Mesenchymal stem cell (in vitro differentiated cells and primary cell): ENCODE data around the gene RBP7.
A peak's percentile ranks its signal among the peaks of the same experiment; 100 is the strongest.

Experiments used
- DNase-seq: peaks from one replicate; pipeline ENCODE4 v3.0.0-alpha.2; 2013
- H2AFZ ChIP-seq: one replicate; pipeline ENCODE4 v1.6.1; 2013; ENCODE audit warnings: low read depth, mild to moderate bottlenecking, control low read depth, inconsistent platforms, low read length, moderate library complexity
- H2AK5ac ChIP-seq: 2 replicates; pipeline ENCODE4 v1.6.1; 2013; ENCODE audit warnings: low read length, moderate library complexity, mild to moderate bottlenecking, inconsistent platforms; ENCODE audit not compliant: severe bottlenecking
- H2BK120ac ChIP-seq: one replicate; pipeline ENCODE4 v1.6.1; 2013; ENCODE audit warnings: low read depth, mild to moderate bottlenecking, inconsistent platforms, low read length, moderate library complexity
- H2BK12ac ChIP-seq, 2 experiments: one replicate each; pipeline ENCODE4 v1.6.1; 2013; ENCODE audit warnings: inconsistent platforms in 2 of 2, low read length in 2 of 2, mild to moderate bottlenecking in 2 of 2, moderate library complexity in 2 of 2, control low read depth in 1 of 2
- H2BK15ac ChIP-seq: one replicate; pipeline ENCODE4 v1.6.1; 2013; ENCODE audit warnings: mild to moderate bottlenecking, low read depth, inconsistent platforms; ENCODE audit not compliant: poor library complexity, severe bottlenecking
- H2BK5ac ChIP-seq: 2 replicates; pipeline ENCODE4 v1.6.1; 2013; ENCODE audit warnings: low read depth, mild to moderate bottlenecking, low read length, control low read depth, inconsistent platforms; ENCODE audit not compliant: poor library complexity, severe bottlenecking
- H3K14ac ChIP-seq, 2 experiments: one replicate each; pipeline ENCODE4 v1.6.1; 2013; ENCODE audit warnings: inconsistent platforms in 2 of 2, low read length in 2 of 2, control low read depth in 1 of 2, mild to moderate bottlenecking in 1 of 2, moderate library complexity in 1 of 2
- H3K18ac ChIP-seq, 2 experiments: one replicate each; pipeline ENCODE4 v1.6.1; 2013; ENCODE audit warnings: inconsistent platforms in 2 of 2, low read length in 2 of 2, control low read depth in 1 of 2, low read depth in 1 of 2, mild to moderate bottlenecking in 1 of 2
- H3K23ac ChIP-seq, 2 experiments: one replicate each; pipeline ENCODE4 v1.6.1; 2013; ENCODE audit warnings: inconsistent platforms in 2 of 2, low read length in 2 of 2, mild to moderate bottlenecking in 2 of 2, moderate library complexity in 2 of 2, control low read depth in 1 of 2
- H3K27ac ChIP-seq: 2 replicates; pipeline ENCODE4 v1.5.1; 2013; ENCODE audit warnings: mild to moderate bottlenecking, moderate library complexity, low read length, control low read depth, inconsistent platforms; ENCODE audit not compliant: poor library complexity, severe bottlenecking
- H3K27me3 ChIP-seq, 2 experiments: 2 replicates each; pipeline versions ENCODE4 v1.6.1 to v1.7.0; 2013; ENCODE audit warnings: low read length in 2 of 2, mild to moderate bottlenecking in 2 of 2, moderate library complexity in 2 of 2, control low read depth in 1 of 2, inconsistent platforms in 1 of 2; ENCODE audit not compliant: control insufficient read depth in 1 of 2, insufficient read depth in 1 of 2
- H3K36me3 ChIP-seq, 2 experiments: 2 replicates each; pipeline versions ENCODE4 v1.6.1 to v1.7.0; 2013; ENCODE audit warnings: low read length in 2 of 2, control low read depth in 1 of 2, inconsistent platforms in 1 of 2, low read depth in 1 of 2, mild to moderate bottlenecking in 1 of 2; ENCODE audit not compliant: insufficient read depth in 2 of 2, control insufficient read depth in 1 of 2
- H3K4ac ChIP-seq, 2 experiments: one replicate each; pipeline ENCODE4 v1.6.1; 2013; ENCODE audit warnings: inconsistent platforms in 2 of 2, low read length in 2 of 2, mild to moderate bottlenecking in 2 of 2, moderate library complexity in 2 of 2, control low read depth in 1 of 2, low read depth in 1 of 2
- H3K4me1 ChIP-seq: 2 replicates; pipeline ENCODE4 v1.6.1; 2013; ENCODE audit warnings: low read depth, low read length, control low read depth; ENCODE audit not compliant: control insufficient read depth, insufficient read depth
- H3K4me2 ChIP-seq: 2 replicates; pipeline ENCODE4 v1.6.1; 2013; ENCODE audit warnings: low read length, mild to moderate bottlenecking, inconsistent platforms; ENCODE audit not compliant: poor library complexity, severe bottlenecking
- H3K4me3 ChIP-seq, 2 experiments: 2 replicates each; pipeline versions ENCODE4 v1.5.1 to v1.7.0; 2013; ENCODE audit warnings: low read length in 2 of 2, mild to moderate bottlenecking in 2 of 2, control low read depth in 1 of 2, low read depth in 1 of 2; ENCODE audit not compliant: insufficient read depth in 1 of 2
- H3K79me1 ChIP-seq: replicated peaks from 2 replicates; pipeline ENCODE4 v1.6.1; 2013; ENCODE audit warnings: mild to moderate bottlenecking, control low read depth, low read length, inconsistent platforms; ENCODE audit not compliant: poor library complexity, severe bottlenecking
- H3K9ac ChIP-seq: 2 replicates; pipeline ENCODE4 v1.7.0; 2013; ENCODE audit warnings: mild to moderate bottlenecking, low read length, moderate library complexity
- H3K9me3 ChIP-seq: 2 replicates; pipeline ENCODE4 v1.7.0; 2013; ENCODE audit warnings: mild to moderate bottlenecking, low read length; ENCODE audit not compliant: control insufficient read depth
- H4K8ac ChIP-seq: one replicate; pipeline ENCODE4 v1.6.1; 2013; ENCODE audit warnings: inconsistent platforms, mild to moderate bottlenecking, low read length, moderate library complexity
- H4K91ac ChIP-seq: one replicate; pipeline ENCODE4 v1.6.1; 2013; ENCODE audit warnings: mild to moderate bottlenecking, low read length, inconsistent platforms
- WGBS: methylation state at CpG from one replicate; pipeline ENCODE4 v1.1.7; 2013; ENCODE audit warnings: mixed read lengths; 5-methylcytosine and 5-hydroxymethylcytosine counted together

The RBP7 gene

DNA sequence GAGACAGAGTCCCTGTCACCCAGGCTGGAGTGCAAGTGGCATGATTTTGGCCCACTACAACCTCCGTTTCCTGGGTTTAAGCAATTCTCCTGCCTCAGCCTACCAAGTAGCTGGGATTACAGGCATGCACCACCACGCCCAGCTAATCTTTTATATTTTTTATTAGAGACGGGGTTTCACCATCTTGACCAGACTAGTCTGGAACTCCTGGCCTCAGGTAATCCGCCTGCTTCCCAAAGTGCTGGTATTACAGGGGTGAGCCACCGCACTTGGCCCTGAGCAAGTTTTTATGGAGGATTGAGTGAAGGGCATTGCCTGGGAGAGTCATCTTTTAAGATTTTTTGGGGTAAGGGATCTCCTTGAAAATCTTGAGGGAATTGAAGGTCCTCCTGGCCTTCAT is 64.2 kb downstream of the RBP7 start:
- 95% methylated on average over 5 of the region's 5 CpGs for WGBS

DNA sequence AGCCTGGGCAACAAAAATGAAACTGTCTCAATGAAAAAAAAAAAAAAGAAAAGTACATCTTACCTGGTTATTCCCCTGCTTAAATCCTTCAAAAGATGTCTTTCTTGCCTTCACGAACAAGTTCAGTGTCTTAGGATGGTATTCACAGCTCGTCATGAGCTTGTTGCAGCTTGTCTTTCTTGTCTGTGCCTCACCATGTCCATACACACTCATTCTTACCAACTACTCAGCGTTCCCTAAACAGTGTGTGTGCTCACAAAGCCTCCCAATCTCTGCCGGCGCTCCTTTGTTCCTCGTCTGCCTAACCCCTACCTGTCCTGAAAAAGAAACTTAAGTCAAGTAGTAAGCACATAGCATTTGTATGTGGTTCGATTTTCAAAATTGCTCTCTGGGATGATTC is 66.8 kb downstream of the RBP7 start:
- no peak overlapping the region for H3K4me3 ChIP-seq

More for the DNA sequence above, 64.2 kb downstream of the RBP7 start:
- no peak overlapping the region for H2BK120ac ChIP-seq
- H3K79me1 ChIP-seq: peaks cover 31% of the 10 kb centered on the region
- no peaks in the 10 kb centered on the region for H3K9me3 ChIP-seq
- no peak overlapping the region for H4K91ac ChIP-seq
- H2AFZ ChIP-seq: no peak overlapping the region
- H3K14ac ChIP-seq: no peak overlapping the region
- no peak for DNase-seq
- H3K36me3 ChIP-seq: peaks cover 12 to 15% of the 10 kb centered on the region in 2 experiments
- H3K27ac ChIP-seq: no peak overlapping the region
- no peak overlapping the region for H3K9ac ChIP-seq
- H3K4me1 ChIP-seq: peaks cover 20% of the 10 kb centered on the region
- H3K18ac ChIP-seq: no peak overlapping the region
- H2BK5ac ChIP-seq: no peak overlapping the region
- H2BK15ac ChIP-seq: no peak overlapping the region
- no peak overlapping the region for H3K4me3 ChIP-seq
- no peak overlapping the region for H3K4ac ChIP-seq
- no peak overlapping the region for H3K4me2 ChIP-seq
- no peak overlapping the region for H2AK5ac ChIP-seq
- no peaks in the 10 kb centered on the region for H3K27me3 ChIP-seq
- no peak overlapping the region for H3K23ac ChIP-seq
- no peak overlapping the region for H2BK12ac ChIP-seq
- H4K8ac ChIP-seq: no peak overlapping the region

DNA sequence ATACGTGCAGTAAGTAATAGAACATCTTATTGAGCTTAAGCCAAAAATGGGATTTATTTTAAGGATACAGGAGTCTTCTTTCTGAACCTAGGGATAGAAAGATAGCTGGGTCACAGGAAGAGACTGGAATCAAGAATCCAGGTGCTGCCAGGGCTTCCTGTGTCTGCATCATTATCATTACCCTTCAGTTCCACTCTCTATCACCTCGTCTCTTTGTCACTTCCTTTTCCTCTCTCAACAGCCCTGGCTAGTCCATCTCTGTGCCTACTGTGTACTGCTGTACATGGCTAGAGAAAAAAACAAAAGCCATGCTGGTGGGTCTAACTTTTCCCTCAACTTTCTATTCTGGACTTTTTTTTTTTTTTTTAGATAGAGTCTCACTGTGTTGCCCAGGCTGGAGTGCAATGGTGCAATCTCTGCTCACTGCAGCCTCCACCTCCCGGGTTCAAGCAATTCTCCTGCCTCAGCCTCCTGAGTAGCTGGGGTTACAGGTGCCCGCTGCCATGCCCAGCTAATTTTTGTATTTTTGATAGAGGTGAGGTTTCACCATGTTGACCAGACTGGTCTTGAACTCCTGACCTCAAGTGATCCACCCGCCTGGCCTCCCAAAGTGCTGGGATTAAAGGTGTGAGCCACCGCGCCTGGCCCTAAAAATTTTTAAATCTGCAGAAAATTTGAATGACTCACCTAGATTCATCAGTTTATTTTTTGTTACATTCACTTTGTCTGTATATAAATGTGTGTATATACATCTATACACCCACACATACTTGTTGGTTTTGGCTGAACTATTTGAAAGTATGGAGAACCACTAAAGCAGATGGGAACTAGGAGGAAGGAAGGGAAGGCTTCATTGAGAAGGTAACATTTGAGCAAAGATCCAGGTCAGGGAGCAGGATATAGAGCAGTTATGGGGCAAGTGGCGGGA is 67.7 kb downstream of the RBP7 start:
- Histone ChIP-seq H3K4me1 (peaks cover 5% of the 10 kb centered on the region), H3K79me1 (peaks cover 28% of the 10 kb centered on the region), H2AK5ac (no peak overlapping the region), H3K9ac (no peak overlapping the region), H2BK15ac (no peak overlapping the region), H4K8ac (no peak overlapping the region), H3K14ac (no peak overlapping the region), H3K27ac (no peak overlapping the region), H3K36me3 (peaks cover 0 to 5% of the 10 kb centered on the region in 2 experiments), H3K9me3 (no peaks in the 10 kb centered on the region), H3K27me3 (no peaks in the 10 kb centered on the region), H3K4me3 (no peak overlapping the region), H2BK5ac (no peak overlapping the region), H4K91ac (no peak overlapping the region), H3K4ac (no peak overlapping the region), H2BK120ac (no peak overlapping the region), H3K23ac (peak overlapping the region in 1 of 2 experiments; percentile 0), H2AFZ (no peak overlapping the region), H2BK12ac (no peak overlapping the region), H3K4me2 (no peak overlapping the region), H3K18ac (no peak overlapping the region)
- WGBS: 93% methylated on average over 6 of the region's 8 CpGs
- no peak for DNase-seq

More for the DNA sequence above, 66.8 kb downstream of the RBP7 start:
- no peaks in the 10 kb centered on the region for H3K27me3 ChIP-seq
- no peak for DNase-seq
- H2BK15ac ChIP-seq: no peak overlapping the region
- H3K79me1 ChIP-seq: peaks cover 25% of the 10 kb centered on the region
- WGBS: 99% methylated on average over 7 of the region's 7 CpGs
- no peak overlapping the region for H3K4ac ChIP-seq
- no peak overlapping the region for H3K9ac ChIP-seq
- H3K27ac ChIP-seq: no peak overlapping the region
- H3K4me1 ChIP-seq: peaks cover 8% of the 10 kb centered on the region
- H2AK5ac ChIP-seq: no peak overlapping the region
- no peaks in the 10 kb centered on the region for H3K9me3 ChIP-seq
- no peak overlapping the region for H2AFZ ChIP-seq
- no peak overlapping the region for H4K8ac ChIP-seq
- no peak overlapping the region for H3K4me2 ChIP-seq
- no peak overlapping the region for H2BK120ac ChIP-seq
- no peak overlapping the region for H4K91ac ChIP-seq
- no peak overlapping the region for H2BK5ac ChIP-seq
- H3K36me3 ChIP-seq: peaks cover 6 to 12% of the 10 kb centered on the region in 2 experiments
- no peak overlapping the region for H3K23ac ChIP-seq
- H3K14ac ChIP-seq: no peak overlapping the region
- H2BK12ac ChIP-seq: peak overlapping the region in 1 of 2 experiments; percentile 63
- H3K18ac ChIP-seq: no peak overlapping the region

DNA sequence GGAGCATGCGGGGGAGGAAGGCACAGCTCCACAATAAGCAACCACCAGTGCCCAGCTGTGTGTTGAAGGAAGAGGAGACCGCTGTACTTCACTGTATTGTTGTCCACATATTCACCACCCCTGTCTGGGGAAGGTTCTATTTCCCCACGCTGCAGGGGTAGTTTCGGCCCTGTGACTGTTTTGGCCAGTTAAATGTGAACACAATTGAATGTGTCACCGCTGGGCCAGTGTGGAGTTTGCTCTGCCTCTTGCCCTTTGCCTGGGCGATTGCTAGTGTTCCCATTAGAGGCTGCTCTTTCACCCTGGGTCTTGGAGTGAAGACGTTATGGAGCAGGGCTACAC is 68.3 kb downstream of the RBP7 start:
- Histone ChIP-seq H3K23ac (peak overlapping the region in 1 of 2 experiments; percentile 74), H3K27me3 (no peaks in the 10 kb centered on the region), H2BK5ac (no peak overlapping the region), H3K4me1 (peaks cover 5% of the 10 kb centered on the region), H3K18ac (no peak overlapping the region), H3K79me1 (peaks cover 25% of the 10 kb centered on the region), H2AK5ac (no peak overlapping the region), H2BK120ac (no peak overlapping the region), H2BK15ac (no peak overlapping the region), H3K9me3 (no peaks in the 10 kb centered on the region), H3K27ac (no peak overlapping the region), H3K36me3 (peaks cover 0 to under 1% of the 10 kb centered on the region in 2 experiments), H3K4me2 (no peak overlapping the region), H3K9ac (no peak overlapping the region), H4K8ac (no peak overlapping the region), H3K4me3 (no peak overlapping the region), H2AFZ (no peak overlapping the region), H4K91ac (no peak overlapping the region), H3K14ac (no peak overlapping the region), H3K4ac (no peak overlapping the region), H2BK12ac (no peak overlapping the region)
- WGBS: 73% methylated on average over 6 of the region's 7 CpGs
- DNase-seq: no peak
